Mesenchymal stem cell (in vitro differentiated cells and primary cell): ENCODE data around the gene CHKA.

ENCODE experiments used
- DNase-seq: peaks from one replicate; pipeline ENCODE4 v3.0.0-alpha.2; 2013
- H2AFZ ChIP-seq: one replicate; pipeline ENCODE4 v1.6.1; 2013; ENCODE audit warnings: low read depth, mild to moderate bottlenecking, control low read depth, inconsistent platforms, low read length, moderate library complexity
- H2AK5ac ChIP-seq: 2 replicates; pipeline ENCODE4 v1.6.1; 2013; ENCODE audit warnings: low read length, moderate library complexity, mild to moderate bottlenecking, inconsistent platforms; ENCODE audit not compliant: severe bottlenecking
- H2BK120ac ChIP-seq: one replicate; pipeline ENCODE4 v1.6.1; 2013; ENCODE audit warnings: low read depth, mild to moderate bottlenecking, inconsistent platforms, low read length, moderate library complexity
- H2BK12ac ChIP-seq, 2 experiments: one replicate each; pipeline ENCODE4 v1.6.1; 2013; ENCODE audit warnings: inconsistent platforms in 2 of 2, low read length in 2 of 2, mild to moderate bottlenecking in 2 of 2, moderate library complexity in 2 of 2, control low read depth in 1 of 2
- H2BK15ac ChIP-seq: one replicate; pipeline ENCODE4 v1.6.1; 2013; ENCODE audit warnings: mild to moderate bottlenecking, low read depth, inconsistent platforms; ENCODE audit not compliant: poor library complexity, severe bottlenecking
- H2BK5ac ChIP-seq: 2 replicates; pipeline ENCODE4 v1.6.1; 2013; ENCODE audit warnings: low read depth, mild to moderate bottlenecking, low read length, control low read depth, inconsistent platforms; ENCODE audit not compliant: poor library complexity, severe bottlenecking
- H3K14ac ChIP-seq, 2 experiments: one replicate each; pipeline ENCODE4 v1.6.1; 2013; ENCODE audit warnings: inconsistent platforms in 2 of 2, low read length in 2 of 2, control low read depth in 1 of 2, mild to moderate bottlenecking in 1 of 2, moderate library complexity in 1 of 2
- H3K18ac ChIP-seq, 2 experiments: one replicate each; pipeline ENCODE4 v1.6.1; 2013; ENCODE audit warnings: inconsistent platforms in 2 of 2, low read length in 2 of 2, control low read depth in 1 of 2, low read depth in 1 of 2, mild to moderate bottlenecking in 1 of 2
- H3K23ac ChIP-seq, 2 experiments: one replicate each; pipeline ENCODE4 v1.6.1; 2013; ENCODE audit warnings: inconsistent platforms in 2 of 2, low read length in 2 of 2, mild to moderate bottlenecking in 2 of 2, moderate library complexity in 2 of 2, control low read depth in 1 of 2
- H3K27ac ChIP-seq: 2 replicates; pipeline ENCODE4 v1.5.1; 2013; ENCODE audit warnings: mild to moderate bottlenecking, moderate library complexity, low read length, control low read depth, inconsistent platforms; ENCODE audit not compliant: poor library complexity, severe bottlenecking
- H3K27me3 ChIP-seq, 2 experiments: 2 replicates each; pipeline versions ENCODE4 v1.6.1 to v1.7.0; 2013; ENCODE audit warnings: low read length in 2 of 2, mild to moderate bottlenecking in 2 of 2, moderate library complexity in 2 of 2, control low read depth in 1 of 2, inconsistent platforms in 1 of 2; ENCODE audit not compliant: control insufficient read depth in 1 of 2, insufficient read depth in 1 of 2
- H3K36me3 ChIP-seq, 2 experiments: 2 replicates each; pipeline versions ENCODE4 v1.6.1 to v1.7.0; 2013; ENCODE audit warnings: low read length in 2 of 2, control low read depth in 1 of 2, inconsistent platforms in 1 of 2, low read depth in 1 of 2, mild to moderate bottlenecking in 1 of 2; ENCODE audit not compliant: insufficient read depth in 2 of 2, control insufficient read depth in 1 of 2
- H3K4ac ChIP-seq, 2 experiments: one replicate each; pipeline ENCODE4 v1.6.1; 2013; ENCODE audit warnings: inconsistent platforms in 2 of 2, low read length in 2 of 2, mild to moderate bottlenecking in 2 of 2, moderate library complexity in 2 of 2, control low read depth in 1 of 2, low read depth in 1 of 2
- H3K4me1 ChIP-seq: 2 replicates; pipeline ENCODE4 v1.6.1; 2013; ENCODE audit warnings: low read depth, low read length, control low read depth; ENCODE audit not compliant: control insufficient read depth, insufficient read depth
- H3K4me2 ChIP-seq: 2 replicates; pipeline ENCODE4 v1.6.1; 2013; ENCODE audit warnings: low read length, mild to moderate bottlenecking, inconsistent platforms; ENCODE audit not compliant: poor library complexity, severe bottlenecking
- H3K4me3 ChIP-seq, 2 experiments: 2 replicates each; pipeline versions ENCODE4 v1.5.1 to v1.7.0; 2013; ENCODE audit warnings: low read length in 2 of 2, mild to moderate bottlenecking in 2 of 2, control low read depth in 1 of 2, low read depth in 1 of 2; ENCODE audit not compliant: insufficient read depth in 1 of 2
- H3K79me1 ChIP-seq: replicated peaks from 2 replicates; pipeline ENCODE4 v1.6.1; 2013; ENCODE audit warnings: mild to moderate bottlenecking, control low read depth, low read length, inconsistent platforms; ENCODE audit not compliant: poor library complexity, severe bottlenecking
- H3K9ac ChIP-seq: 2 replicates; pipeline ENCODE4 v1.7.0; 2013; ENCODE audit warnings: mild to moderate bottlenecking, low read length, moderate library complexity
- H3K9me3 ChIP-seq: 2 replicates; pipeline ENCODE4 v1.7.0; 2013; ENCODE audit warnings: mild to moderate bottlenecking, low read length; ENCODE audit not compliant: control insufficient read depth
- H4K8ac ChIP-seq: one replicate; pipeline ENCODE4 v1.6.1; 2013; ENCODE audit warnings: inconsistent platforms, mild to moderate bottlenecking, low read length, moderate library complexity
- H4K91ac ChIP-seq: one replicate; pipeline ENCODE4 v1.6.1; 2013; ENCODE audit warnings: mild to moderate bottlenecking, low read length, inconsistent platforms
- WGBS: methylation state at CpG from one replicate; pipeline ENCODE4 v1.1.7; 2013; ENCODE audit warnings: mixed read lengths; 5-methylcytosine and 5-hydroxymethylcytosine counted together

Gene CHKA

DNA sequence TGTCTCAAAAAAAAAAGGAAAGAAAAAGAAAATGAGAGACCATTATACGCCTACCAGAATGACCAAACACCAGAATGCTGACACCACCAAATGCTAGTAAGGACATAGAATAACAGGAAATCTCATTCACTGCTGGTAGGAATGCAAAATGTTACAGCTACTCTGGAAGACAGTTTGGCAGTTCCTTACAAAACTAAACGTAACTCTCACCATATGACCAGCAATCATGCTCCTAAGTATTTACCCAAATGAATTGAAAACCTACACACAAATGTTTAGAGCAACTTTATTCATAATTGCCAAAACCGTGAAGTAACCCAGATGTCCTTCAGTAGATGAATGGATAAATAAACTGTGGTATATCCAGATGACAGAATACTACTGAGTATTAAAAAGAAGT is 7.2 kb downstream of the CHKA start:
- Histone ChIP-seq H2BK5ac (no peak overlapping the region), H3K36me3 (peaks cover 4% of the 10 kb centered on the region in 2 experiments), H3K4me1 (peaks cover 6% of the 10 kb centered on the region), H3K4me3 (no peak overlapping the region), H3K9me3 (no peaks in the 10 kb centered on the region), H2BK120ac (no peak overlapping the region), H2BK15ac (no peak overlapping the region), H3K18ac (no peak overlapping the region), H2BK12ac (no peak overlapping the region), H3K27me3 (no peaks in the 10 kb centered on the region), H3K4ac (no peak overlapping the region), H3K27ac (no peak overlapping the region), H4K8ac (no peak overlapping the region), H3K23ac (no peak overlapping the region), H3K14ac (no peak overlapping the region), H3K9ac (no peak overlapping the region), H4K91ac (no peak overlapping the region), H3K4me2 (no peak overlapping the region), H2AFZ (no peak overlapping the region), H2AK5ac (no peak overlapping the region), H3K79me1 (peaks cover 11% of the 10 kb centered on the region)
- peak; percentile 58 for DNase-seq
- 72% methylated on average over 2 of the region's 3 CpGs for WGBS

DNA sequence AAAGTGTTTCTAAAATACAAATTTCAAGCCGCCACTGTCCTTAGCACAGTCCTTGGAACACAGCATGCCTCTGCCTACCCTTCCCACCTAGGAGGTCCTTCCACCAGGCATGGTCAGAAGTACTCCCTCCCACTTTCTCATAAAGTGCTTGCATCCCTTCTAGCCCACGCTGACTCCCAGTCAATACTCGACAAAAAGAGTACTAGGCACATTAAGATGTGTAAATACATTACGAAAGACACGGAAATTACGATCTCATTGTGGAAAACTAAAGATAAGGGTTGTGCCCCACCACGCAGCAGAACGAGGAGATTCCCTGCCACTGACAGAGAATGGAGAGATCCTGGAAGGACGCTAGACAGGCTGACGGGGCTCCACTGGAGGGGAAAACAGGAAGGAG is 13.5 kb downstream of the CHKA start:
- no peak overlapping the region for H2BK5ac ChIP-seq
- no peak overlapping the region for H2AFZ ChIP-seq
- H3K27me3 ChIP-seq: no peaks in the 10 kb centered on the region
- no peak overlapping the region for H3K4me2 ChIP-seq
- H4K8ac ChIP-seq: no peak overlapping the region
- DNase-seq: no peak
- H3K14ac ChIP-seq: no peak overlapping the region
- no peak overlapping the region for H3K4me3 ChIP-seq
- no peak overlapping the region for H2BK120ac ChIP-seq
- H2AK5ac ChIP-seq: peak overlapping the region; percentile 11
- no peaks in the 10 kb centered on the region for H3K9me3 ChIP-seq
- H3K23ac ChIP-seq: no peak overlapping the region
- peaks cover 24% of the 10 kb centered on the region for H3K79me1 ChIP-seq
- H3K18ac ChIP-seq: no peak overlapping the region
- no peak overlapping the region for H3K4ac ChIP-seq
- no peak overlapping the region for H4K91ac ChIP-seq
- peaks cover 9% of the 10 kb centered on the region for H3K4me1 ChIP-seq
- no peak overlapping the region for H2BK12ac ChIP-seq
- H3K9ac ChIP-seq: no peak overlapping the region
- H3K27ac ChIP-seq: no peak overlapping the region
- H2BK15ac ChIP-seq: no peak overlapping the region
- no peaks in the 10 kb centered on the region for H3K36me3 ChIP-seq
- 88% methylated on average over 10 of the region's 10 CpGs for WGBS

DNA sequence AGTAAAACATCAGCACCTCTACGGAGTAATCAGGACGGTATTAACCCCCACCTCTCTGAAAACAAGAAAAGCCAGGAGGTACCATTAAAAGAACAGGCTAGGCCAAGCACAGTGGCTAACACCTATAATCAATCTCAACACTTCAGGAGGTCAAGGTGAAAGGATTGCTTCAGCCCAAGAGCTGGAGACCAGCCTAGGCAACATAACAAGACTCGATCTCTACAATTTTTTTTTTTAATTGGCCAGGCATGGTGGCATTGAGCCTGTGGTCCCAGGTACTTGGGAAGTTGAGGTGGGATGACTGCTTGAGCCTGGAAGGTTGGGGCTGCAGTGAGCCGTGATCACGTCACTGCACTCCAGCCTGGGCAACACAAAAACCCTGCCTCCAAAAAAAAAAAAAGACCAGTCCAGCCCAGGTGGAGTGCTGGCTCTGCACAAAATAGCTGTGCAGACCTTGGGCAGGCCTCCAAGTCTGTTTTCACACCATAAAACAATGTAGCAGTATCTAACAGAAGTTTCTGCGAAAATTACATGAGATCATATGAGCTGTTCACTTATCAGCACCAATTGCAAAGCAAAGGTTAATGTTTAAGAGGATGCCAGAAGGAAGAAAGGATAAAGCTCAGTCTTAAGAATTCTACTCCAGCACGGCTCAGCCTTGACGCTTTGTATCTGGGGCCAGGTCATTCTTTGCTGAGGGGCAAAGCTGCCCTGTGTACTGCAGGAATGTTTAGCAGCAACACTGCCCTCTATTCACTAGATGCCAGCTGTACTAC is 14.8 kb downstream of the CHKA start:
- no peak overlapping the region for H3K14ac ChIP-seq
- peak overlapping the region; percentile 85 for H2AK5ac ChIP-seq
- no peak overlapping the region for H4K91ac ChIP-seq
- no peak for DNase-seq
- no peak overlapping the region for H2BK5ac ChIP-seq
- no peak overlapping the region for H2BK120ac ChIP-seq
- no peak overlapping the region for H3K4ac ChIP-seq
- no peak overlapping the region for H3K9ac ChIP-seq
- peaks cover 9% of the 10 kb centered on the region for H3K4me1 ChIP-seq
- no peak overlapping the region for H2BK12ac ChIP-seq
- H3K23ac ChIP-seq: no peak overlapping the region
- no peaks in the 10 kb centered on the region for H3K27me3 ChIP-seq
- peak overlapping the region; percentile 34 for H3K4me2 ChIP-seq
- no peak overlapping the region for H4K8ac ChIP-seq
- peak overlapping the region; percentile 85 for H3K27ac ChIP-seq
- H2AFZ ChIP-seq: no peak overlapping the region
- 91% methylated on average over 8 of the region's 8 CpGs for WGBS
- H3K4me3 ChIP-seq: no peak overlapping the region
- H3K18ac ChIP-seq: peak overlapping the region in 1 of 2 experiments; percentile 21
- H3K79me1 ChIP-seq: peaks cover 27% of the 10 kb centered on the region
- H3K36me3 ChIP-seq: no peaks in the 10 kb centered on the region
- H3K9me3 ChIP-seq: no peaks in the 10 kb centered on the region
- no peak overlapping the region for H2BK15ac ChIP-seq

DNA sequence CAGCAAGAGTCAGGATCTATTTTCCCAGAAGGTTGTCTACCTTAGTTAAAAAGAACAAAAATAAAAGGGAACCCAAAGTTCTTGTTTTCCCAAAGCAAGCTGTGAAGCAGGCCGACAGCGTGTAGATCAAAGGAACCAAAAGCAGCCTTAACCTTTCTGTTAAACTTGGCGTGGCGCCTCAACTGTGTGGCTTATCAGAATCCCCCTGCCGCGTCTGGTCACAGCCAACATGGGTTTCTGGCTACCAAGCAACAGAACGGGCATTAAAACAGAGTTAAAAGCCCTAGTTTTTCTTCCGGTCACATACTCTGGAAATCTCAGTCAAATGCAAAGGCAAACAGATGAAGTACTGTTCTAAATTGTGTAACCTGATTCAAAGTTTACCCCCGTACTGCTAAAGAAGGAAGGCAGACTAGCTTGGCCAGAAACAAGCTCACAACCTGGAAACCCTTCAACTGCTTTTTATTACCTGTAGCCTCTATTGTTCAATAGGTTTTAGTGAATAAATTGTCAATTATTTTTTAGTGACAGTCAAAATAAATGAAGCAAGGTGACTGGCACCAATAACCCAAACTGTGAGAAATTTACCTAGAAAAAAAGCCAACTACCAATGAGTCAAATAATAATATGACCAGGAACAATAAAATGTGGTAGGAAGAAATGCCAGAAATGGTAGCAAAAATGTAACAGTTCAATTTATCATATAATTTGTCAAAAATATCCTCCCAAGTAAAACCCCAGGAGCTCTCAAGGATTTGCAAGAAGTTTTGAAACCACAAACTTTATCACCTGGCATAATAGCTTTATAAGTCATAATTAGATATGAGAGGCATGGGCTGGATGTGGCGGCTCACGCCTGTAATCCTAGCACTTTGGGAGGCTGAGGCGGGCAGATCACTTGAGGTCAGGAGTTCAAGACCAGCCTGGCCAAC is 21.4 kb downstream of the CHKA start:
- Histone ChIP-seq H3K27me3 (no peaks in the 10 kb centered on the region), H2BK5ac (no peak overlapping the region), H3K79me1 (peaks cover 15% of the 10 kb centered on the region), H3K4me3 (no peak overlapping the region), H3K23ac (no peak overlapping the region), H3K4me2 (no peak overlapping the region), H3K9me3 (no peaks in the 10 kb centered on the region), H3K4me1 (peaks cover 2% of the 10 kb centered on the region), H4K8ac (no peak overlapping the region), H2BK120ac (no peak overlapping the region), H3K4ac (no peak overlapping the region), H3K27ac (no peak overlapping the region), H2AK5ac (no peak overlapping the region), H4K91ac (no peak overlapping the region), H3K18ac (no peak overlapping the region), H2AFZ (no peak overlapping the region), H2BK15ac (no peak overlapping the region), H3K14ac (peak overlapping the region in 1 of 2 experiments; percentile 74), H3K9ac (no peak overlapping the region), H3K36me3 (peaks cover under 1 to 4% of the 10 kb centered on the region in 2 experiments), H2BK12ac (no peak overlapping the region)
- no peak for DNase-seq
- WGBS: 56% methylated on average over 10 of the region's 12 CpGs
